OCI-LY7 (cell line): ENCODE results near the gene NAT10.
"Not testable (repeated sequence)": the region's sequence is repeated elsewhere in the genome, so short reads cannot be mapped to it uniquely, and the experiment has no call there.

ENCODE experiments used
- CTCF ChIP-seq: fragments of 200-600 bp; sonication (generic); conservative IDR thresholded peaks from 2 replicates; pipeline ENCODE4 v1.5.1; 2014; ENCODE audit warnings: mild to moderate bottlenecking, antibody characterized with exemption, low read length, moderate library complexity, mixed read lengths
- EZH2phosphoT487 ChIP-seq: fragments of 200-600 bp; sonication (generic); IDR thresholded peaks from 2 replicates; pipeline ENCODE4 v1.6.1; 2018; ENCODE audit warnings: low read depth, borderline replicate concordance, mild to moderate bottlenecking, mixed run types, antibody characterized with exemption, low read length, moderate library complexity, mixed read lengths

GRCh38 chr11:34180814-34181165 lies 75.4 kb downstream of the NAT10 start:
- not testable (repeated sequence) for TF ChIP-seq CTCF, EZH2phosphoT487
